Body of pancreas (tissue), 4 donors: ENCODE data around the gene RAPGEF4.

ENCODE experiments used
- CTCF ChIP-seq, 7 experiments: fragments of 450-650 bp in 4 of 7; fragments of 200-600 bp in 3 of 7; sonication (generic) in 3 of 7; IDR thresholded peaks; one replicate each; pipeline ENCODE4 v1.5.1; 2016 to 2019; ENCODE audit warnings: antibody characterized with exemption in 7 of 7
- POLR2A ChIP-seq, 3 donors: fragments of 450-650 bp; IDR thresholded peaks; one replicate each; pipeline ENCODE4 v1.6.1; 2016; ENCODE audit warnings: antibody characterized with exemption in 3 of 3, mild to moderate bottlenecking in 2 of 3

GRCh38 chr2:172722481-172722880 lies 13.2 kb upstream of the RAPGEF4 start:
- TF ChIP-seq CTCF (IDR thresholded peaks at IDR 0.05) (no peak), POLR2A (IDR thresholded peaks at IDR 0.05) (no peak)
